MCF 10A (cell line): ENCODE data around the gene KCNMA1. TPM values are rescaled to one million over a fixed set of nuclear protein-coding genes. Genes with fewer than 3 reads are reported as not detected.

Experiments used
- BruUV-seq: library from RNA; stranded (reverse); fragments of 400-500 nt; replicated peaks from 2 replicates; lab custom pipeline; 2021; lab: Mats Ljungman, UMichigan
- CTCF ChIA-PET: fragments of 300-600 bp; sonication (Branson Sonifier 250); formaldehyde crosslinking; extraction: SDS; loops from one replicate; lab custom pipeline; 2021; ENCODE audit warnings: antibody characterized with exemption, inconsistent platforms; lab: Yijun Ruan, JAX
- POLR2A ChIA-PET: fragments of 300-600, 350-650 bp; sonication (Branson Sonifier 250); formaldehyde crosslinking; extraction: SDS; loops from one replicate; lab custom pipeline; 2020; ENCODE audit warnings: antibody characterized with exemption, inconsistent platforms; lab: Yijun Ruan, JAX
- DNase-seq: peaks from one replicate; pipeline ENCODE4 v3.0.0-alpha.2; 2018; ENCODE audit not compliant: unreplicated experiment
- H3K27ac Mint-ChIP-seq: one replicate; pipeline ENCODE4 v1.8.0; 2022; ENCODE audit warnings: mild to moderate bottlenecking, low read depth, mixed read lengths; ENCODE audit not compliant: unreplicated experiment
- H3K27me3 Mint-ChIP-seq: one replicate; pipeline ENCODE4 v1.8.0; 2022; ENCODE audit warnings: mixed read lengths; ENCODE audit not compliant: insufficient read depth, unreplicated experiment
- H3K36me3 Mint-ChIP-seq: one replicate; pipeline ENCODE4 v1.8.0; 2022; ENCODE audit warnings: mild to moderate bottlenecking, moderate library complexity, mixed read lengths; ENCODE audit not compliant: insufficient read depth, unreplicated experiment
- H3K4me1 Mint-ChIP-seq: one replicate; pipeline ENCODE4 v1.8.0; 2022; ENCODE audit warnings: mixed read lengths; ENCODE audit not compliant: insufficient read depth, unreplicated experiment
- H3K4me3 Mint-ChIP-seq: one replicate; pipeline ENCODE4 v1.8.0; 2022; ENCODE audit warnings: mild to moderate bottlenecking, moderate library complexity, mixed read lengths; ENCODE audit not compliant: unreplicated experiment
- H3K9me3 Mint-ChIP-seq: one replicate; pipeline ENCODE4 v1.8.0; 2022; ENCODE audit warnings: mixed read lengths; ENCODE audit not compliant: unreplicated experiment
- CTCF ChIP-seq: fragments of 200-600 bp; IDR thresholded peaks from one replicate; pipeline ENCODE4 v1.8.0; 2022; ENCODE audit warnings: antibody characterized with exemption, mild to moderate bottlenecking; ENCODE audit not compliant: unreplicated experiment
- intact Hi-C: fragments of 100-400 bp; cut with micrococcal nuclease; formaldehyde crosslinking; loops from 2 replicates; pipeline ENCODE4 v1.14.1; 2022
- total RNA-seq: library from RNA; stranded (reverse); gene quantifications from 2 replicates; pipeline ENCODE4 v1.2.3, GENCODE V29; 2022

The KCNMA1 gene
- total RNA-seq, 1 experiment from 2014 or later = 7.5 TPM

- H3K9me3 Mint-ChIP-seq = no peaks in the 10 kb centered on the region
- TF ChIP-seq CTCF = no peak
- no peaks in the 10 kb centered on the region for H3K27me3 Mint-ChIP-seq
- ChIA-PET CTCF (interaction anchor here (0.8 kb wide), 1 partner anchor 67 kb away, joined by 3 read pairs; no protein-coding TSS in a partner anchor), POLR2A (interaction anchor here (0.7 kb wide), 2 partner anchors 35 to 53 kb away, joined by 3 read pairs; no protein-coding TSS in a partner anchor)
- no TSS peak for BruUV-seq
- H3K27ac Mint-ChIP-seq = no peak overlapping the region
- H3K4me1 Mint-ChIP-seq = no peaks in the 10 kb centered on the region
- intact Hi-C loops = no loop called here
- no peaks in the 10 kb centered on the region for H3K36me3 Mint-ChIP-seq
- no peak for DNase-seq
- no peak overlapping the region for H3K4me3 Mint-ChIP-seq
Measured at GRCh38 chr10:77315496-77316129, 322.0 kb downstream of the KCNMA1 start.

GRCh38 chr10:77313066-77313750 is 324.4 kb downstream of the KCNMA1 start:
- Mint-ChIP-seq H3K9me3 (no peaks in the 10 kb centered on the region), H3K4me3 (no peak overlapping the region), H3K27me3 (no peaks in the 10 kb centered on the region), H3K4me1 (no peaks in the 10 kb centered on the region), H3K27ac (no peak overlapping the region), H3K36me3 (no peaks in the 10 kb centered on the region)
- DNase-seq = no peak
- CTCF ChIA-PET = no interaction called here
- no peak for TF ChIP-seq CTCF
- POLR2A ChIA-PET = no interaction called here
- BruUV-seq = no TSS peak
- intact Hi-C loops = no loop called here

- CTCF ChIA-PET = interaction anchor here (0.6 kb wide), 1 partner anchor 8 kb away, joined by 3 read pairs; no protein-coding TSS in a partner anchor
- peaks cover 3% of the 10 kb centered on the region for H3K4me1 Mint-ChIP-seq
- intact Hi-C loops = no loop called here
- no peaks in the 10 kb centered on the region for H3K27me3 Mint-ChIP-seq
- BruUV-seq = no TSS peak
- no peak for DNase-seq
- TF ChIP-seq CTCF = no peak
- H3K36me3 Mint-ChIP-seq = no peaks in the 10 kb centered on the region
- H3K9me3 Mint-ChIP-seq = no peaks in the 10 kb centered on the region
- POLR2A ChIA-PET = no interaction called here
- no peak overlapping the region for H3K4me3 Mint-ChIP-seq
- no peak overlapping the region for H3K27ac Mint-ChIP-seq
Measured at GRCh38 chr10:77311186-77311585, 326.4 kb downstream of the KCNMA1 start.

DNA sequence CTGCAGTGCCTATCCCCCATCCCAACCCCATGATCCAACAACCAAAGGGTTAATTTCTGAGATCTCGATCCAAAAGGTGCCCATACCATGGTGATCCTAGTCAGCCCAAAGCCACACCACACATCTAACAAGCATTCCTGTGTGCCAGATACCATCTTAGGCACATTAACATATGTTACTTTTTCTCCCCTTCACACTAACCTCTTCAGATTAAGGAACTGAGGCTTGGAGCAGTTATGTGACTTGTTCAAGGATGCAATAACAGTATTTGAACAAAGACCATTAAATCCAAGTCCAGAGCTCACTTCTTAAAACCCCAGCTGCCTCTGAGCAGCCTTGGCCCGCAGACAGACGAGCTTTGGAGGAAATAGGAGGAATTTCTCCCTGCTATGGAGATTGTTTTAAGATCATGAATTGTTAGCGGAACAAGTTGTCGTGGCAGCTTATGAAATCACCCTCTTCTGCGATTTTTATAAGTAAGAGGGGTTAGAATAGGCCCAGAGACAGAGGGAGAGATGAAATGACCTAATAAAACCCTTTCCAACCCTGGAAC is 327.2 kb downstream of the KCNMA1 start:
- Mint-ChIP-seq H3K27me3 (no peaks in the 10 kb centered on the region), H3K9me3 (no peaks in the 10 kb centered on the region), H3K4me1 (peaks cover 6% of the 10 kb centered on the region), H3K36me3 (no peaks in the 10 kb centered on the region), H3K4me3 (no peak overlapping the region), H3K27ac (no peak overlapping the region)
- CTCF ChIA-PET = interaction anchor here (0.6 to 0.7 kb wide), 2 partner anchors 74 to 103 kb away, joined by 3 read pairs; no protein-coding TSS in a partner anchor
- no peak for DNase-seq
- intact Hi-C loops = no loop called here
- POLR2A ChIA-PET = no interaction called here
- no TSS peak for BruUV-seq
- TF ChIP-seq CTCF = no peak
